SU-DHL-6 (cell line): ENCODE results near the gene KLF15.

ENCODE experiments used
- EZH2phosphoT487 ChIP-seq: fragments of 200-600 bp; sonication (generic), shearing (Covaris generic); conservative IDR thresholded peaks from 2 replicates; pipeline ENCODE4 v1.6.1; 2018; ENCODE audit warnings: mild to moderate bottlenecking, antibody characterized with exemption, low read length, moderate library complexity, mixed read lengths
- TF ChIP-seq, protein P1 (sequence below): fragments of 200-600 bp; sonication (generic); IDR thresholded peaks from one replicate; pipeline ENCODE4 v1.5.1; 2017; ENCODE audit warnings: antibody characterized with exemption, mild to moderate bottlenecking, low read length, moderate library complexity; ENCODE audit not compliant: insufficient read depth, poor library complexity, severe bottlenecking

DNA sequence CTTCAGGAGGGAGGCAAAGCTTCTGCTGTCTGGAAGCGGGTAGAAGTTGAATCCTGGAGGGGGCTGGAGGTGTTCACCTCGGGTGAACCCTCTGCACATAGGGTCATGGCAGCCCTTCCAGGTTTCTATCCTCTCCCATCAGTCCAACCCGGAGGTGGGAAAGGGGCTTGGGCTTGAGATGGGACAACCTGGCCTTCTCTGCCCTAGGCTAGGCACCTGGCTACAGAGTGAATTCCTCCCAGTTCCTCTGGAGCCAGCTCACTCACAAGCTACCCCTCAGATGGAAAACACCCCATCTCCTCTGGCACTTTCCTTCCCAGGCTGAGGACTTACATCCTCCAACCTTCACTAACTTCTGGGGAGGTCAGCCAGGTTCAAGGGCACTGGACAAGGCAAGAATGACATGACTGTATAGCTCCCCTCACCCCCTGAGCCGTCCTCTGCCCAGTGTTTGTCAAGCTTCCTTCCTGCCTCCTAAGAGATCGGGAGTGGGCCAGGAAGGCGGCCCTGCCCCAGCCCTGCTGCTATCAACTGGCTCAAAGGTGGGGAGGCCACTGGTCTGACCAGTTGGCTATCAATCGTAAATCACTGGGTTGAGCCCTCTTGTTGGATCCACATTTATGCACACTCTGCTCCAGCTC lies 45.8 kb downstream of the KLF15 start:
- TF ChIP-seq, protein P1, sequence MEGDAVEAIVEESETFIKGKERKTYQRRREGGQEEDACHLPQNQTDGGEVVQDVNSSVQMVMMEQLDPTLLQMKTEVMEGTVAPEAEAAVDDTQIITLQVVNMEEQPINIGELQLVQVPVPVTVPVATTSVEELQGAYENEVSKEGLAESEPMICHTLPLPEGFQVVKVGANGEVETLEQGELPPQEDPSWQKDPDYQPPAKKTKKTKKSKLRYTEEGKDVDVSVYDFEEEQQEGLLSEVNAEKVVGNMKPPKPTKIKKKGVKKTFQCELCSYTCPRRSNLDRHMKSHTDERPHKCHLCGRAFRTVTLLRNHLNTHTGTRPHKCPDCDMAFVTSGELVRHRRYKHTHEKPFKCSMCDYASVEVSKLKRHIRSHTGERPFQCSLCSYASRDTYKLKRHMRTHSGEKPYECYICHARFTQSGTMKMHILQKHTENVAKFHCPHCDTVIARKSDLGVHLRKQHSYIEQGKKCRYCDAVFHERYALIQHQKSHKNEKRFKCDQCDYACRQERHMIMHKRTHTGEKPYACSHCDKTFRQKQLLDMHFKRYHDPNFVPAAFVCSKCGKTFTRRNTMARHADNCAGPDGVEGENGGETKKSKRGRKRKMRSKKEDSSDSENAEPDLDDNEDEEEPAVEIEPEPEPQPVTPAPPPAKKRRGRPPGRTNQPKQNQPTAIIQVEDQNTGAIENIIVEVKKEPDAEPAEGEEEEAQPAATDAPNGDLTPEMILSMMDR = no peak
- no peak for TF ChIP-seq EZH2phosphoT487
